Psoas muscle (tissue), 8 donors: Measurements from ENCODE around the gene RIPOR2. TPM values are rescaled to one million over a fixed set of nuclear protein-coding genes. Genes with fewer than 3 reads are reported as not detected.
A peak's percentile ranks its signal among the peaks of the same experiment; 100 is the strongest.

Experiments
- ATAC-seq, 4 donors: fragments of 200-7000 bp; cut with Tn5 transposase; one replicate each; pipeline ENCODE4 v1.9.1; 2020; ENCODE audit warnings: moderate library complexity in 3 of 4, mild to moderate bottlenecking in 2 of 4
- DNase-seq, 2 donors: peaks; one replicate each; pipeline ENCODE4 v3.0.0-alpha.2; 2020
- H3K27ac ChIP-seq: fragments of 200-600 bp; one replicate; pipeline ENCODE4 v1.8.0; 2022
- H3K27me3 ChIP-seq, 3 donors: fragments of 200-600 bp in 1 of 3; one replicate each; pipeline versions ENCODE4 v1.6.1 to v1.8.0; 2013 to 2022; ENCODE audit warnings: low read length in 2 of 3, mild to moderate bottlenecking in 2 of 3, moderate library complexity in 1 of 3; ENCODE audit not compliant: insufficient read depth in 3 of 3
- H3K36me3 ChIP-seq, 2 donors: fragments of 200-600 bp in 1 of 2; one replicate each; pipeline versions ENCODE4 v1.6.1 to v1.8.0; 2013 to 2022; ENCODE audit warnings: low read depth in 1 of 2, mild to moderate bottlenecking in 1 of 2, moderate library complexity in 1 of 2; ENCODE audit not compliant: insufficient read depth in 1 of 2
- H3K4me1 ChIP-seq: fragments of 200-600 bp; one replicate; pipeline ENCODE4 v1.8.0; 2022
- H3K4me3 ChIP-seq: fragments of 200-600 bp; one replicate; pipeline ENCODE4 v1.8.0; 2022; ENCODE audit warnings: mild to moderate bottlenecking
- H3K9me3 ChIP-seq: fragments of 200-600 bp; one replicate; pipeline ENCODE4 v1.8.0; 2022
- WGBS, 3 donors: extraction: QIAGEN DNeasy Blood & Tissue Kit; methylation state at CpG; one replicate each; pipeline versions ENCODE4 v1.1.6 to v1.1.7; 2013; 5-methylcytosine and 5-hydroxymethylcytosine counted together
- intact Hi-C, 2 donors: fragments of 100-400 bp; cut with DNase I; formaldehyde crosslinking; loops; one replicate each; pipeline versions ENCODE4 v1.11.0 to v1.14.2; 2022
- polyA plus RNA-seq, 3 donors: library from polyadenylated mRNA; stranded (reverse); fragments of 200-250 nt; gene quantifications; one replicate each; pipeline ENCODE4 v1.2.3, GENCODE V29; 2013
- total RNA-seq, 4 donors: library from RNA; stranded (reverse); fragmentation: NEBNext Ultra II Directional in 2 of 4; extraction: Animal tissue kit (Norgen Biotek cat#: 25700) in 2 of 4; gene quantifications; one replicate each; pipeline versions ENCODE4 v1.2.1 to v1.2.4, GENCODE V29; 2021 to 2023
- TF ChIP-seq, protein P1 (sequence below): fragments of 200-600 bp; IDR thresholded peaks from one replicate; pipeline ENCODE4 v1.8.0; 2022; ENCODE audit warnings: antibody characterized with exemption
- donor health status: healthy with polysubstance abuse.
- donor health status: DM: no; HTN: no; CAD: no; lungs with moderate emphysema.
- donor health status: Bipolar disorder and iron deficiency.
- donor health status: healthy.
- donor health status: DM: yes; HTN: yes; CAD: no.
- donor health status: DM: no; HTN: no; CAD: no.
- donor health status: DM: no; HTN: no; CAD: no.
- donor health status: DM: yes; HTN: yes; CAD: no.

The RIPOR2 gene
- total and polyA plus RNA-seq, 7 donors = 1.3 to 13.2 (median 7.1) TPM

DNA sequence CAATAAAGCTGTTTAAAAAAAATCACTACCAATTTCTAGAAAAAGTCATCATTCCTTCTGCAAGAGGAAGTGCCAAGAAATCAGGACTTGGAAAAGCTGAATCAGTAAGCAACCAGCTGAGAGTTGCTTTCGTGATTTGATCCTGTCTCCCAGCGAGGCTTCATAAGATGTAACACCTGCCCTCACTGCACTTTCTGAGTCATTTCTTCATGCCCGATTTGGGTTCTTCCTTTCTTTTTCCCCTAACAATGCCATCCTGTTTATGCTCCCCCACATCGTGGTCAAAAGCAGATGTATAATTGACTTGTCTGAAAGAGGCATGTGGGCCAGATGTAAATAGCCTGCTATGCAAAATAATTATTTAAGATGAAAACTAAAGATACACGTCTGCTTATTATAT is 52.1 kb downstream of the RIPOR2 start:
- DNase-seq = no peak
- TF ChIP-seq, protein P1, sequence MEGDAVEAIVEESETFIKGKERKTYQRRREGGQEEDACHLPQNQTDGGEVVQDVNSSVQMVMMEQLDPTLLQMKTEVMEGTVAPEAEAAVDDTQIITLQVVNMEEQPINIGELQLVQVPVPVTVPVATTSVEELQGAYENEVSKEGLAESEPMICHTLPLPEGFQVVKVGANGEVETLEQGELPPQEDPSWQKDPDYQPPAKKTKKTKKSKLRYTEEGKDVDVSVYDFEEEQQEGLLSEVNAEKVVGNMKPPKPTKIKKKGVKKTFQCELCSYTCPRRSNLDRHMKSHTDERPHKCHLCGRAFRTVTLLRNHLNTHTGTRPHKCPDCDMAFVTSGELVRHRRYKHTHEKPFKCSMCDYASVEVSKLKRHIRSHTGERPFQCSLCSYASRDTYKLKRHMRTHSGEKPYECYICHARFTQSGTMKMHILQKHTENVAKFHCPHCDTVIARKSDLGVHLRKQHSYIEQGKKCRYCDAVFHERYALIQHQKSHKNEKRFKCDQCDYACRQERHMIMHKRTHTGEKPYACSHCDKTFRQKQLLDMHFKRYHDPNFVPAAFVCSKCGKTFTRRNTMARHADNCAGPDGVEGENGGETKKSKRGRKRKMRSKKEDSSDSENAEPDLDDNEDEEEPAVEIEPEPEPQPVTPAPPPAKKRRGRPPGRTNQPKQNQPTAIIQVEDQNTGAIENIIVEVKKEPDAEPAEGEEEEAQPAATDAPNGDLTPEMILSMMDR = no peak
- no peak for ATAC-seq
- Histone ChIP-seq H3K27ac (no peak overlapping the region), H3K4me3 (no peak overlapping the region), H3K27me3 (no peaks in the 10 kb centered on the region), H3K36me3 (no peaks in the 10 kb centered on the region), H3K4me1 (peaks cover 29% of the 10 kb centered on the region), H3K9me3 (no peaks in the 10 kb centered on the region)
- intact Hi-C loops = no loop called here
- 47 to 56% (median 56%) methylated on average over 5 of the region's 5 CpGs for WGBS, 3 donors

DNA sequence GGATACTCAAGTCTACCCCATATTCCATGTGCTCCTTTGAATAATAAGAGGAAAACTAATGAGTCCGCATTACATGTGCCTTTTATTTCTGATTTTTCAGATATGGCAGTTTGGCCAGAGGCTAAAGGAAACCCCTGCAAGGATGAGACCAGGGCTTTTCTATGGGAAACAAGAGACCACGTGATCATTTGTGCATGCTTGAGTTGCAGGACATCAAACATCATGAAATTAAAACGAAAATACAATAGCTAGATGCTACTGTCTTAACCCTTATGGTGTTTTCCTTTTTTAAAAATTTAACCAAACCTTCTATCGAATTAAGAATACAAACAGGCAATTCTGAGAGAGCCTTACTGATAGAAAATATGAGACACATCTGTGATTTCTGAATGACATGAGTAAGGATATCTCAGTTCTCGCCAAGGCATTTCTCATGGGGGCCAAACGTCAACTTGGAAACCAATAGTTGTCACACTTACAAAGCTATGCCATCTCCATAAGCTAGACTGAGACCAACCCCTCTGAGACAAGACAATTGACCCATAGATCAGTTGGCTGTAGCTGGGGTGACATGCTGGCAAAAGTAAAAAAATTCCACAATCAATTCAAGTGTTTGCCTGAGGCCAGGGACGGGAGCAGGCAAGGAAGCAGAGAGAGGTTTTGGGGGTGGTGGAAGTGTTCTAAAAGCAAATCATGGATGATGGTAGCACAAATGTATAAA is 52.8 kb downstream of the RIPOR2 start:
- WGBS, 3 donors = 73 to 80% (median 74%) methylated on average over 7 of the region's 7 CpGs
- Histone ChIP-seq H3K4me3 (no peak overlapping the region), H3K27ac (no peak overlapping the region), H3K9me3 (no peaks in the 10 kb centered on the region), H3K4me1 (peaks cover 24% of the 10 kb centered on the region), H3K27me3 (no peaks in the 10 kb centered on the region), H3K36me3 (no peaks in the 10 kb centered on the region)
- intact Hi-C loops = no loop called here
- TF ChIP-seq, protein P1 = no peak
- ATAC-seq (no peak), DNase-seq (no peak)

DNA sequence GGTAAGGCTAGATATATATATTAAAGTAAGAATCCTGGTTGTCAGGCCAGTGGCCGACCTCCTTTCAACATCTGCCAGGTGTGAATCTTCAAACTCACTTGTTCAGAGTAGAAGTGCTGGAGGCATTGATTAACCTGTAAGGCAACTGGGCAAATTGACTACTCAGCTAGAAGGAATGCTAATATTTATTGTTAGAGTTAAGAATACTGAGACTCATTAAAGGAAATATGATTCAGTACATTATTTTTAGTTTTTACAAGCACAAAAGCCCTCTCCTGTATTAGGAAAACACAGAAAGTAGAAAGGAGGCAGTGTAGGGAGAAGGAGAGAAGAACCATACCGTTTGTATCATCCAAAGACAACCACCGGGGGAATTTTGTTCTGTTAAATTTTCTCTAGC is 53.5 kb downstream of the RIPOR2 start:
- intact Hi-C loops = no loop called here
- H3K9me3 ChIP-seq = no peaks in the 10 kb centered on the region
- no peak overlapping the region for H3K27ac ChIP-seq
- no peaks in the 10 kb centered on the region for H3K36me3 ChIP-seq
- TF ChIP-seq, protein P1 = no peak
- 76 to 83% (median 82%) methylated on average over 3 of the region's 3 CpGs for WGBS, 3 donors
- H3K4me1 ChIP-seq = peaks cover 17% of the 10 kb centered on the region
- ATAC-seq = no peak
- no peak for DNase-seq
- no peak overlapping the region for H3K4me3 ChIP-seq
- no peaks in the 10 kb centered on the region for H3K27me3 ChIP-seq

DNA sequence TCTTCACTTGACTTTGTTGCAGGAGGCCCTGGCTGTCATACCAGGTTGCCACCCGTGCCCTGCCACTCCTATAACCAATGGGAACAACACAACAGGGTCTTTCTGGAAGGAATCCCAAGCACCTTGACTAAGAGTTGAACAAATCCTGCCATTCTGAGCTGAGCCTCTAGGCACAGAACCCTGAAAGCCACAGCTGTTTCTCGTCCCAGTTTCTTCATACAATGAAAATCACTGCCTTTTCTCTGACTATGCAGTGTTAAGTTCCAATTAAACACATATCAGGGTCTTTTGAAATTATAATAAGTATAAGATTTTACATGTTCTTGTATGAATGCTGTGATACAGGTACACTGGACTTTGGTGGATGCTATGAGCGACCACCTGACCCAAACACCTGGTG is 54.4 kb downstream of the RIPOR2 start:
- H3K4me3 ChIP-seq = no peak overlapping the region
- intact Hi-C loops = no loop called here
- H3K4me1 ChIP-seq = peaks cover 14% of the 10 kb centered on the region
- 81 to 95% (median 81%) methylated on average over 3 of the region's 3 CpGs for WGBS, 3 donors
- no peaks in the 10 kb centered on the region for H3K9me3 ChIP-seq
- no peak for ATAC-seq
- DNase-seq = no peak
- TF ChIP-seq, protein P1 = no peak
- H3K27ac ChIP-seq = no peak overlapping the region
- H3K27me3 ChIP-seq = no peaks in the 10 kb centered on the region
- no peaks in the 10 kb centered on the region for H3K36me3 ChIP-seq

DNA sequence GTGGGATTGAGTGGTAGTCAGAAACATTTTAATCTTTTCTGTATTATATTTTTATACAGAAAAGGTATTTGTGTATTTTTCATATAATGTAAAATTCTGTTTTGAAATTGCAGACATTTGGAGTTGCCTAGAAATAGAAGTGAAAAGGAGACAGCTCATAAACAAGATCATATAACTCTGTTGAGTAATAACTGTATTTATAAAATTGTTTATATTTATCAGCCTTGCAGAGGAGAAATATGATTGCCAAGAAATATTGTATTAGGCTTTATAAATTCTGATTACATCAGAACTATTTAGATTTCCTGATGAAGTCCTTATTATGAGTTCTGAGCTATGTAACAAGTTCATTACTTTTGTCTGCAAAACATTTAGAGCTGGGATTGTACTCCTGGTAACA is 55.3 kb downstream of the RIPOR2 start:
- Histone ChIP-seq H3K36me3 (peaks cover 0 to 2% of the 10 kb centered on the region in 2 donors), H3K9me3 (no peaks in the 10 kb centered on the region), H3K4me3 (no peak overlapping the region), H3K27ac (no peak overlapping the region), H3K27me3 (no peaks in the 10 kb centered on the region), H3K4me1 (peaks cover 14% of the 10 kb centered on the region)
- TF ChIP-seq, protein P1 = no peak
- ATAC-seq (peak in 1 of 4 donors; percentile 21), DNase-seq (no peak)
- intact Hi-C loops = no loop called here
